GM12872 (cell line): Measurements from ENCODE around the gene GLIS1.

Source experiments
- TF ChIP-seq, protein P1 (sequence below): IDR thresholded peaks from 3 replicates; pipeline ENCODE4 v1.5.1; 2011; ENCODE audit warnings: low read depth, mild to moderate bottlenecking, low read length, moderate library complexity; ENCODE audit not compliant: insufficient read depth

Gene GLIS1

DNA sequence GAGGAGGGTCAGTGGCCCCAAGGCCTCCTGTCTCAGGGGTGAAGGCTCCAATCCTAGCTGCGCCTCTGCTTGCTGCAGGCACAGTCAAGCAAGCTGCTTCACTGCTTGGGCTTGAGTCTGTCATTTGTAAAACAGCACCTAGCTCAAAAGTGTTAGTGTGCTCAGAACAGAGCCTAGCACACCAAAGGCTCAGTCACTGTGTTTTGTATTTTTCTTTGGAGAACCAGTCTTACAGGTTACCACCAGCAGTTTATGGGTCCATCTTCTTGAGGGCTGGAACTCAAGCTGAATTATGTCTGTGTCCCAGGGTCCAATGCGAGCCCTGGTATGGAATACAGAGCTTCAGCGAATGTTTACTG, 166.2 kb downstream of the GLIS1 start:
- TF ChIP-seq, protein P1, sequence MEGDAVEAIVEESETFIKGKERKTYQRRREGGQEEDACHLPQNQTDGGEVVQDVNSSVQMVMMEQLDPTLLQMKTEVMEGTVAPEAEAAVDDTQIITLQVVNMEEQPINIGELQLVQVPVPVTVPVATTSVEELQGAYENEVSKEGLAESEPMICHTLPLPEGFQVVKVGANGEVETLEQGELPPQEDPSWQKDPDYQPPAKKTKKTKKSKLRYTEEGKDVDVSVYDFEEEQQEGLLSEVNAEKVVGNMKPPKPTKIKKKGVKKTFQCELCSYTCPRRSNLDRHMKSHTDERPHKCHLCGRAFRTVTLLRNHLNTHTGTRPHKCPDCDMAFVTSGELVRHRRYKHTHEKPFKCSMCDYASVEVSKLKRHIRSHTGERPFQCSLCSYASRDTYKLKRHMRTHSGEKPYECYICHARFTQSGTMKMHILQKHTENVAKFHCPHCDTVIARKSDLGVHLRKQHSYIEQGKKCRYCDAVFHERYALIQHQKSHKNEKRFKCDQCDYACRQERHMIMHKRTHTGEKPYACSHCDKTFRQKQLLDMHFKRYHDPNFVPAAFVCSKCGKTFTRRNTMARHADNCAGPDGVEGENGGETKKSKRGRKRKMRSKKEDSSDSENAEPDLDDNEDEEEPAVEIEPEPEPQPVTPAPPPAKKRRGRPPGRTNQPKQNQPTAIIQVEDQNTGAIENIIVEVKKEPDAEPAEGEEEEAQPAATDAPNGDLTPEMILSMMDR: no peak

DNA sequence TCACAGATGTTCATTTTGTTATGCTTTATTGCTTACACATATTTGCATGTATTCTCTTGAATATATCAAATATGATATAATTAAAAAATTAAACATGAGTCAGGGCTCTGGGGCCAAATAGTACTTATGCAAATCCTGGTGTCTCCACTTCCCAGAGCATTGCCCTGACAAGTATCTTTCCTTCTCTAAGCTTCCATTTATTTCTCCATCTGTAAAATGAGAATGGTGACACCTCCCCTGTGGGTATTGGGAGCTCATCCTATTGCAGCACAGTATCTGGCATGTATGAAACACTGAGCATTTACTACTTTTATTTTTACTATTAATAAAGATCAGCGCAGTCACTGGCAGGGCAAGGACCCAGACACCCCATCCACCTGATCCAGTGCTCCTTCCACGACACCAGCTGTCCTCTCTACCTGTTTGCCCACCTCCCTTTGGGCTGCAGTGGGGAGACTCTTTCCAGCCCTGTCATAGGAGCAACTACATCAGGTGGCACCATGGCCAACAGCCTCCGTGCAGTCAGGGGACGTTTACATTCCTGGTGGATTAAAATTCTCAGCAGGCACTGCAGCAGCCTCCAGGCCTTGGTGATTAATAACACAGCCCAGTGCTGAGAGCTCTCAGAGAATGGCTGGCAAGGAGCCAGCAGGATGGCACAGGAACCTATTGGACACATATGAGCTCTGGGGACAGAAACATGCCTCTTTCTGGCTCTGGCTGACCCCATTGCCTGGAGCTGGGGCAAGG, 166.7 kb downstream of the GLIS1 start:
- TF ChIP-seq, protein P1: no peak

DNA sequence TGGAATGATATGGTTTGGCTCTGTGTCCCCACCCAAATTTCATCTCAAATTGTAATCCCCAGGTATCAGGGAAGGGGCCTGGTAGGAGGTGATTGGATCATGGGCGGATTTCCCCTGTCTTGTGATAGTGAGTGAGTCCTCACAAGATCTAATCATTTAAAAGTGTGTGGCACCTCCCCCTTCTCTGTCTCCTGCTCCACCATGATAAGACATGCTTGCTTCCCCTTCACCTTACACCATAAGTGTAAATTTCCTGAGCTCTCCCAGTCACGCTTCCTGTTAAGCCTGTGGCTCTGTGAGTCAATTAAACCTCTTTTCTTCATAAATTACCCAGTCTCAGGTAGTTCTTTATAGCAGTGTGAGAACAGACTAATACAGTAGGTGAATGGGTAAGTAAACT, 170.4 kb downstream of the GLIS1 start:
- TF ChIP-seq, protein P1: no peak

DNA sequence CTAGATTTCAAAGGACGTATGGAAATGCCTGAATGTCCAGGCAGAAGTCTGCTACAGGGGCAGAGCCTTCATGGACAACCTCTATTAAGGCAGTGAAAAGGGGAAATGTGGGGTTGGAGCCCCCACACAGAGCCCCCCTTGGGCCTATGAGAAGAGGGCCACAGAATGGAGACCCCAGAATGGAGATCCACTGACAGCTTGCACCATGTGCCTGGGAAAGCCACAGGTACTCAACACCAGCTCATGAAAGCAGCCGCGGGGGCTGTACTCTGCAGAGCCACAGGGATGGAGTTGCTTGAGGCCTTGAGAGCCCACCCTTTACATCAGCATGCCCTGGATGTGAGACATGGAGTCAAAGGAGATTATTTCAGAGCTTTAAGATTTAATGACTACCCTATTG, 171.1 kb downstream of the GLIS1 start:
- TF ChIP-seq, protein P1: no peak

DNA sequence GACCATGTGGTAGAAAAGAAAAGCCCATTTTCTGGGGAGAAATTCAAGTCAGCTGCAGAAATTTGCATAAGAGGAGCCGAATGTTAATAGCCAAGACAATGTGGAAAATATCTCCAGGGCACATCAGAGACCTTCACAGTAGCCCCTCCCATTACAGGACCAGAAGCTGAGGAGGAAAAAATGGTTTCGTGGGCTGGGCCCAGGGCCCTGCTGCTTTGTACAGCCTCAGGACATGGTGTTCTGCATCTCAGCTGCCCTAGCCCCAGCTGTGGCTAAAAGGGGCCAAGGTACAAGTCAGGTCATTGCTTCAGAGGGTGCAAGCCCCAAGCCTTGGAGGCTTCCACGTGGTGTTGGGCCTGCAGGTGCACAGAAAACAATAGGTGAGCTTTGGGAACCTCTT, 171.5 kb downstream of the GLIS1 start:
- TF ChIP-seq, protein P1: no peak

DNA sequence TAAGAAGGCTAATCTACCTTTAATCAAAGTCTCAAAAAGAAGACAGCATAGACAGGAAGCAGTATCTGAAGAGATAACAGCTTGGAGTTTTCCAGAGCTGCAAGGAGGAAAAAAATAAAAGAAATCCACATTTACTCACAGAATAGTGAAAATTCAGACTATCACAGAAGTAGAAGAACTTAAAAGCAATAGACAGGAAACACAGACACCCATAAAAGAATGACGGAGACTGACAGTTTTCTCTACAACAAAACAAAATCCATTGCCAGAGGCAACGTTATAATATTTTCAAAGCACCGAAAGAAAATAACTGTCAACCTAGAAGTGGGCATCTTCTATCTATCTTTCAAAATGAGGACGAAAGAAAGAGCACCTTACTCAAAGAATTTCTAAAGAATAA, 175.4 kb downstream of the GLIS1 start:
- TF ChIP-seq, protein P1: no peak

DNA sequence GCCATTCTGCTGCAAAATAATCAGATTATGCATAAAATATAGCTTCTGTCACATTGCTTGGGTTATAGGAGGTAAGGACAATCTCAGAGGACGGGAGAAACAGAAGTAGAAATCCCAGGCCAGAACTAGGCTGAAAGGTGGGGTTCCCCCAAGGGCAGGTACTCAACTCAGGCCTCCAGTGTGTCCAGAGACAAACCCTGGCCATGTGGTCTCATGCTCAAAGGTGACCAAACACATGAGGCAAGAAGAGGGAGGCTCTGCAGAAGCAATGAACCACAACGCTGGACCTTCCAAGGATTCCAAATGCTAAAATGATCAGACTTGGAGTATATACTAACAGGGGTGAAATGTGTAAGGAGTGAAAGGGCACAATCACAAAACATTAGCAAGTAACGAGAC, 176.0 kb downstream of the GLIS1 start:
- TF ChIP-seq, protein P1: no peak
